ENCODE results near the gene TSBP1. TPM values are rescaled to one million over a fixed set of nuclear protein-coding genes. Genes with fewer than 3 reads are reported as not detected.

Gene TSBP1
- total and polyA plus RNA-seq, 2 of the 8 experiments (the other 6 are each of a cell fraction or from before 2014, with no cell fraction given), result not detected

DNA sequence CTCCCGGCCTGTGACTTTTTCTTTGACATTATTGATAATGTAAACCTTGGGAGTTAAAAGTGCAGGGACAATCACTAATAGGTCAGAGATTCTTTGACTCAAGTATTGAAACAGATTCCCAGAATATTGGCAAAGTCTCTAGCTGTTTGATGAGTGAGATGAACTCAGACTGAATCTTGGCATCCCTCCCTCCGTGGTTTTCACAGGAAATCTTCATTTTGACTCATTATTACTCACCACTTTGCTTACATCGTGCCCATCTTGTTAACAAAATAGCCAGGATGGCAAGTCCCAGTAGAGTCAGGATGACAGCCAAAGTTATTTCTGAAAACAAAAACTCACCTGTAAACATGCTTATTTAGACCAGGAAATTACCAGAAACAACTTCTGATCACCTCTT, 2.0 kb downstream of the TSBP1 start (continued):
- TF ChIP-seq CHD7 (IDR thresholded peaks at IDR 0.05; ENCODE audit: insufficient replicate concordance, low read length), result no peak
- TF ChIP-seq POU5F1 (IDR thresholded peaks at IDR 0.05; ENCODE audit: low read depth, low read length), result no peak
- TF ChIP-seq CTBP2 (IDR thresholded peaks at IDR 0.05; ENCODE audit: borderline replicate concordance, insufficient read depth, insufficient read length, low read length), result no peak
- TF ChIP-seq KDM1A (IDR thresholded peaks at IDR 0.05; ENCODE audit: borderline replicate concordance, low read length), result no peak
- TF ChIP-seq POLR2AphosphoS5 (IDR thresholded peaks at IDR 0.05; ENCODE audit: low read depth, low read length), result no peak
- no peak for TF ChIP-seq USF2 (IDR thresholded peaks at IDR 0.05; ENCODE audit: low read length)
- TF ChIP-seq EZH2 (IDR thresholded peaks at IDR 0.05; ENCODE audit: low read depth, low read length, severe bottlenecking), result no peak
- TF ChIP-seq RFX5 (IDR thresholded peaks at IDR 0.05; ENCODE audit: borderline replicate concordance, low read depth, low read length), result no peak
- no peak for TF ChIP-seq ATF3 (IDR thresholded peaks at IDR 0.05; ENCODE audit: insufficient read depth, low read depth, low read length)
- TF ChIP-seq SP2 (IDR thresholded peaks at IDR 0.05; ENCODE audit: low read length), result no peak
